ENCODE data around the gene RSRP1.
"Not testable (repeated sequence)": the region's sequence is repeated elsewhere in the genome, so short reads cannot be mapped to it uniquely, and the experiment has no call there.

DNA sequence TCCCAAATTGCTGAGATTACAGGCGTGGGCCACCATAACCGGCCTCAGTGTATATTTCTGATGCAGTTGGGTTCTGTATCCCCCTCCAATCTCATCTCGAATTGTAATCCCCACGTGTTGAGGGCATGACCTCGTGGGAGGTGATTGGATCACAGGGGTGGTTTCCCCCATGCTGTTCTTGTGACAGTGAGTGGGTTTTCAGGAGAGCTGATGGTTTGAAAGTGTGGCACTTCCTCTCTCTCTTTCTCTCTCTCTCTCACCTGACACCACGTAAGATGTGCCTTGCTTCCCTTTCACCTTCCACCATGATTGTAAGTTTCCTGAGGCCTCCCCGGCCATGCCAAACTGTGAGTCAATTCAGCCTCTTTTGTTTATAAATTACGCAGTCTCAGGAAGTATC lies 49.2 kb upstream of the RSRP1 start:
- TF ChIP-seq TAF1 (IDR thresholded peaks at IDR 0.05; ENCODE audit: borderline replicate concordance, low read depth, low read length); POLR2AphosphoS5 (IDR thresholded peaks at IDR 0.05; ENCODE audit: low read depth, low read length); POLR2A (IDR thresholded peaks at IDR 0.05; ENCODE audit: low read depth, low read length): not testable (repeated sequence)

All from GM12892 (cell line).